Right lobe of liver (tissue), 6 donors: Measurements from ENCODE around the gene SIK3. TPM values are rescaled to one million over a fixed set of nuclear protein-coding genes. Genes with fewer than 3 reads are reported as not detected.
"Not testable (repeated sequence)": the region's sequence is repeated elsewhere in the genome, so short reads cannot be mapped to it uniquely, and the experiment has no call there.

Source experiments
- ATAC-seq, 4 donors: fragments of 200-7000 bp; cut with Tn5 transposase; one replicate each; pipeline ENCODE4 v1.9.1; 2020; ENCODE audit warnings: mild to moderate bottlenecking in 4 of 4, moderate library complexity in 4 of 4
- DNase-seq, 3 donors: peaks; one replicate each; pipeline ENCODE4 v3.0.0-alpha.2; 2020
- H3K27ac ChIP-seq, 3 donors: fragments of 200-600 bp; one replicate each; pipeline ENCODE4 v1.8.0; 2022
- H3K27me3 ChIP-seq, 2 donors: fragments of 200-600 bp; one replicate each; pipeline ENCODE4 v1.8.0; 2022
- H3K36me3 ChIP-seq, 4 donors: fragments of 200-600 bp; sonication (generic) in 1 of 4; one replicate each; pipeline versions ENCODE4 v1.5.1 to v1.8.0; 2017 to 2022; ENCODE audit warnings: control low read depth in 1 of 4
- H3K4me1 ChIP-seq, 4 donors: fragments of 200-600 bp; sonication (generic) in 1 of 4; one replicate each; pipeline versions ENCODE4 v1.5.1 to v1.8.0; 2017 to 2022; ENCODE audit warnings: control low read depth in 1 of 4
- H3K4me3 ChIP-seq, 3 donors: fragments of 200-600 bp; one replicate each; pipeline ENCODE4 v1.8.0; 2022
- H3K9me3 ChIP-seq, 4 donors: fragments of 200-600 bp; sonication (generic) in 1 of 4; one replicate each; pipeline versions ENCODE4 v1.5.1 to v1.8.0; 2017 to 2022; ENCODE audit warnings: control low read depth in 1 of 4
- CTCF ChIP-seq, 4 donors: fragments of 200-600 bp in 3 of 4; fragments of 450-650 bp in 1 of 4; IDR thresholded peaks; one replicate each; pipeline versions ENCODE4 v1.5.1 to v1.8.0; 2016 to 2022; ENCODE audit warnings: antibody characterized with exemption in 4 of 4, mild to moderate bottlenecking in 2 of 4
- POLR2A ChIP-seq: fragments of 450-650 bp; IDR thresholded peaks from one replicate; pipeline ENCODE4 v1.6.1; 2017; ENCODE audit warnings: antibody characterized with exemption, mild to moderate bottlenecking
- WGBS: methylation state at CpG from one replicate; pipeline ENCODE4 v1.1.6; 2018; ENCODE audit warnings: low coverage, low lambda C conversion rate; ENCODE audit not compliant: insufficient coverage; ENCODE audit errors: missing lambda C conversion rate; 5-methylcytosine and 5-hydroxymethylcytosine counted together
- intact Hi-C, 2 donors: fragments of 100-400 bp; cut with DNase I; formaldehyde crosslinking; loops; one replicate each; pipeline versions ENCODE4 v1.11.2 to v1.14.1; 2022
- total RNA-seq, 6 experiments: library from RNA; depleted of rRNA in 2 of 6; stranded (reverse); fragments of >200 nt in 2 of 6; fragmentation: NEBNext Ultra II Directional in 3 of 6; extraction: Animal tissue kit (Norgen Biotek cat#: 25700) in 3 of 6; gene quantifications; one replicate each; pipeline versions ENCODE4 v1.1.0 to v1.2.4, GENCODE V29; 2016 to 2023
- donor health status: DM: no; HTN: yes; CAD: no.
- donor health status: DM: no; HTN: no; CAD: no.
- donor health status: DM: no; HTN: no; CAD: no.
- donor health status: DM: no; HTN: yes; CAD: no.
- donor health status: DM: no; HTN: yes; CAD: no.

The SIK3 gene
- total RNA-seq, 6 experiments from 2014 or later = 22.0 to 35.4 (median 26.8) TPM

- ATAC-seq = no peak
- intact Hi-C loops = no loop called here
- no peaks in the 10 kb centered on the region for H3K36me3 ChIP-seq
- no peaks in the 10 kb centered on the region for H3K27me3 ChIP-seq
- peaks cover 0 to 51% (median 17%) of the 10 kb centered on the region in 4 donors for H3K4me1 ChIP-seq
- no peak for TF ChIP-seq CTCF (IDR thresholded peaks at IDR 0.05)
- TF ChIP-seq POLR2A = no peak
- WGBS = 55% methylated on average over 4 of the region's 6 CpGs
- no peak overlapping the region for H3K4me3 ChIP-seq
- peak overlapping the region in 2 of 3 donors; percentile 81 to 83 for H3K27ac ChIP-seq
- H3K9me3 ChIP-seq = no peaks in the 10 kb centered on the region
- DNase-seq = no peak
Observed at GRCh38 chr11:116807601-116808261, 290.5 kb downstream of the SIK3 start.

- H3K36me3 ChIP-seq = no peaks in the 10 kb centered on the region
- peaks cover 0 to 38% (median 12%) of the 10 kb centered on the region in 4 donors for H3K4me1 ChIP-seq
- TF ChIP-seq POLR2A = no peak
- no peak for TF ChIP-seq CTCF (IDR thresholded peaks at IDR 0.05)
- DNase-seq (no peak), ATAC-seq (no peak)
- intact Hi-C loops = no loop called here
- no peak overlapping the region for H3K27ac ChIP-seq
- 73% methylated on average over 3 of the region's 3 CpGs for WGBS
- no peaks in the 10 kb centered on the region for H3K27me3 ChIP-seq
- H3K9me3 ChIP-seq = no peaks in the 10 kb centered on the region
- H3K4me3 ChIP-seq = no peak overlapping the region
Observed at GRCh38 chr11:116804001-116804400, 294.2 kb downstream of the SIK3 start.

- peaks cover 0 to 35% (median 7%) of the 10 kb centered on the region in 4 donors for H3K4me1 ChIP-seq
- H3K36me3 ChIP-seq, DNase-seq, intact Hi-C loops, H3K27ac ChIP-seq, H3K27me3 ChIP-seq, ATAC-seq, H3K9me3 ChIP-seq, H3K4me3 ChIP-seq: not testable (repeated sequence)
Observed at GRCh38 chr11:116801662-116802061, 296.6 kb downstream of the SIK3 start.

- no peaks in the 10 kb centered on the region for H3K27me3 ChIP-seq
- WGBS = 82% methylated on average over 2 of the region's 2 CpGs
Observed at GRCh38 chr11:116800610-116801009, 297.6 kb downstream of the SIK3 start.

More at GRCh38 chr11:116800610-116801009, 297.6 kb downstream of the SIK3 start:
- intact Hi-C loops = no loop called here
- H3K4me3 ChIP-seq = no peak overlapping the region
- H3K9me3 ChIP-seq = no peaks in the 10 kb centered on the region
- no peak overlapping the region for H3K27ac ChIP-seq
- ATAC-seq (no peak), DNase-seq (no peak)
- TF ChIP-seq POLR2A (no peak), CTCF (IDR thresholded peaks at IDR 0.05) (no peak)
- H3K36me3 ChIP-seq = no peaks in the 10 kb centered on the region
- peaks cover 0 to 26% (median 2%) of the 10 kb centered on the region in 4 donors for H3K4me1 ChIP-seq
